Measurements from ENCODE around the gene INCA1.
"Not testable (repeated sequence)": the region's sequence is repeated elsewhere in the genome, so short reads cannot be mapped to it uniquely, and the experiment has no call there.

The INCA1 gene

GRCh38 chr17:5031365-5032082 lies 34.2 kb upstream of the INCA1 start:
- no peak overlapping the region for H3K9ac ChIP-seq (ENCODE audit: low read depth, low read length)

GRCh38 chr17:5030168-5030567 lies 32.8 kb upstream of the INCA1 start:
- not testable (repeated sequence) for H3K27ac ChIP-seq (ENCODE audit: low read depth, low read length); H3K4me3 ChIP-seq (ENCODE audit: low read depth, low read length); H3K27me3 ChIP-seq (ENCODE audit: control insufficient read depth, insufficient read depth, low read length); H3K36me3 ChIP-seq (ENCODE audit: control insufficient read depth, insufficient read depth, low read length); H3K9ac ChIP-seq (ENCODE audit: low read depth, low read length); H3K9me3 ChIP-seq (ENCODE audit: control insufficient read depth, insufficient read depth, low read length); H3K4me1 ChIP-seq (ENCODE audit: control insufficient read depth, insufficient read depth, low read length)

More at GRCh38 chr17:5031365-5032082, 34.2 kb upstream of the INCA1 start:
- Histone ChIP-seq H3K4me3 (ENCODE audit: low read depth, low read length) (peak overlapping the region; percentile 60), H3K27ac (ENCODE audit: low read depth, low read length) (no peak overlapping the region), H3K4me1 (ENCODE audit: control insufficient read depth, insufficient read depth, low read length) (no peaks in the 10 kb centered on the region), H3K9me3 (ENCODE audit: control insufficient read depth, insufficient read depth, low read length) (no peaks in the 10 kb centered on the region), H3K36me3 (ENCODE audit: control insufficient read depth, insufficient read depth, low read length) (no peaks in the 10 kb centered on the region), H3K27me3 (ENCODE audit: control insufficient read depth, insufficient read depth, low read length) (no peaks in the 10 kb centered on the region)

GRCh38 chr17:5027916-5028315 lies 30.6 kb upstream of the INCA1 start:
- no peak overlapping the region for H3K4me3 ChIP-seq (ENCODE audit: low read depth, low read length)
- H3K4me1 ChIP-seq (ENCODE audit: control insufficient read depth, insufficient read depth, low read length) = no peaks in the 10 kb centered on the region
- no peak overlapping the region for H3K27ac ChIP-seq (ENCODE audit: low read depth, low read length)
- H3K27me3 ChIP-seq (ENCODE audit: control insufficient read depth, insufficient read depth, low read length) = no peaks in the 10 kb centered on the region
- no peaks in the 10 kb centered on the region for H3K9me3 ChIP-seq (ENCODE audit: control insufficient read depth, insufficient read depth, low read length)
- H3K9ac ChIP-seq (ENCODE audit: low read depth, low read length) = no peak overlapping the region
- H3K36me3 ChIP-seq (ENCODE audit: control insufficient read depth, insufficient read depth, low read length) = peaks cover 11% of the 10 kb centered on the region

GRCh38 chr17:5027299-5027698 lies 30.0 kb upstream of the INCA1 start:
- Histone ChIP-seq H3K4me1 (ENCODE audit: control insufficient read depth, insufficient read depth, low read length) (no peaks in the 10 kb centered on the region), H3K4me3 (ENCODE audit: low read depth, low read length) (no peak overlapping the region), H3K27ac (ENCODE audit: low read depth, low read length) (no peak overlapping the region), H3K9ac (ENCODE audit: low read depth, low read length) (no peak overlapping the region), H3K27me3 (ENCODE audit: control insufficient read depth, insufficient read depth, low read length) (no peaks in the 10 kb centered on the region), H3K9me3 (ENCODE audit: control insufficient read depth, insufficient read depth, low read length) (no peaks in the 10 kb centered on the region), H3K36me3 (ENCODE audit: control insufficient read depth, insufficient read depth, low read length) (peaks cover 17% of the 10 kb centered on the region)

- Histone ChIP-seq H3K27ac (ENCODE audit: low read depth, low read length) (no peak overlapping the region), H3K4me1 (ENCODE audit: control insufficient read depth, insufficient read depth, low read length) (no peaks in the 10 kb centered on the region), H3K36me3 (ENCODE audit: control insufficient read depth, insufficient read depth, low read length) (peaks cover 43% of the 10 kb centered on the region), H3K9ac (ENCODE audit: low read depth, low read length) (no peak overlapping the region), H3K9me3 (ENCODE audit: control insufficient read depth, insufficient read depth, low read length) (no peaks in the 10 kb centered on the region), H3K27me3 (ENCODE audit: control insufficient read depth, insufficient read depth, low read length) (no peaks in the 10 kb centered on the region), H3K4me3 (ENCODE audit: low read depth, low read length) (no peak overlapping the region)
These were observed 27.3 kb upstream of the INCA1 start for GRCh38 chr17:5024604-5025003.

GRCh38 chr17:5023588-5024147 lies 26.3 kb upstream of the INCA1 start:
- H3K27ac ChIP-seq (ENCODE audit: low read depth, low read length) = no peak overlapping the region
- H3K27me3 ChIP-seq (ENCODE audit: control insufficient read depth, insufficient read depth, low read length) = no peaks in the 10 kb centered on the region
- no peaks in the 10 kb centered on the region for H3K9me3 ChIP-seq (ENCODE audit: control insufficient read depth, insufficient read depth, low read length)
- peaks cover 52% of the 10 kb centered on the region for H3K36me3 ChIP-seq (ENCODE audit: control insufficient read depth, insufficient read depth, low read length)
- no peak overlapping the region for H3K4me3 ChIP-seq (ENCODE audit: low read depth, low read length)
- no peak overlapping the region for H3K9ac ChIP-seq (ENCODE audit: low read depth, low read length)
- H3K4me1 ChIP-seq (ENCODE audit: control insufficient read depth, insufficient read depth, low read length) = no peaks in the 10 kb centered on the region

GRCh38 chr17:5022171-5022711 lies 24.9 kb upstream of the INCA1 start:
- Histone ChIP-seq H3K27ac (ENCODE audit: low read depth, low read length) (no peak overlapping the region), H3K4me1 (ENCODE audit: control insufficient read depth, insufficient read depth, low read length) (no peaks in the 10 kb centered on the region), H3K27me3 (ENCODE audit: control insufficient read depth, insufficient read depth, low read length) (no peaks in the 10 kb centered on the region), H3K9ac (ENCODE audit: low read depth, low read length) (no peak overlapping the region), H3K36me3 (ENCODE audit: control insufficient read depth, insufficient read depth, low read length) (peaks cover 63% of the 10 kb centered on the region), H3K9me3 (ENCODE audit: control insufficient read depth, insufficient read depth, low read length) (no peaks in the 10 kb centered on the region), H3K4me3 (ENCODE audit: low read depth, low read length) (no peak overlapping the region)

- H3K27me3 ChIP-seq (ENCODE audit: control insufficient read depth, insufficient read depth, low read length) = no peaks in the 10 kb centered on the region
- no peak overlapping the region for H3K4me3 ChIP-seq (ENCODE audit: low read depth, low read length)
- H3K4me1 ChIP-seq (ENCODE audit: control insufficient read depth, insufficient read depth, low read length) = no peaks in the 10 kb centered on the region
- H3K9ac ChIP-seq (ENCODE audit: low read depth, low read length) = no peak overlapping the region
- H3K36me3 ChIP-seq (ENCODE audit: control insufficient read depth, insufficient read depth, low read length) = peaks cover 72% of the 10 kb centered on the region
- H3K9me3 ChIP-seq (ENCODE audit: control insufficient read depth, insufficient read depth, low read length) = no peaks in the 10 kb centered on the region
- H3K27ac ChIP-seq (ENCODE audit: low read depth, low read length) = no peak overlapping the region
These were observed 23.2 kb upstream of the INCA1 start for GRCh38 chr17:5020502-5021023.

- no peaks in the 10 kb centered on the region for H3K27me3 ChIP-seq (ENCODE audit: control insufficient read depth, insufficient read depth, low read length)
- H3K36me3 ChIP-seq (ENCODE audit: control insufficient read depth, insufficient read depth, low read length) = peaks cover 79% of the 10 kb centered on the region
- H3K27ac ChIP-seq (ENCODE audit: low read depth, low read length) = no peak overlapping the region
- no peaks in the 10 kb centered on the region for H3K9me3 ChIP-seq (ENCODE audit: control insufficient read depth, insufficient read depth, low read length)
- no peaks in the 10 kb centered on the region for H3K4me1 ChIP-seq (ENCODE audit: control insufficient read depth, insufficient read depth, low read length)
- no peak overlapping the region for H3K9ac ChIP-seq (ENCODE audit: low read depth, low read length)
- H3K4me3 ChIP-seq (ENCODE audit: low read depth, low read length) = no peak overlapping the region
These were observed 22.2 kb upstream of the INCA1 start for GRCh38 chr17:5019475-5019956.

GRCh38 chr17:5014357-5014756 lies 17.0 kb upstream of the INCA1 start:
- H3K9me3 ChIP-seq (ENCODE audit: control insufficient read depth, insufficient read depth, low read length) = no peaks in the 10 kb centered on the region
- H3K27ac ChIP-seq (ENCODE audit: low read depth, low read length) = no peak overlapping the region
- H3K27me3 ChIP-seq (ENCODE audit: control insufficient read depth, insufficient read depth, low read length) = no peaks in the 10 kb centered on the region
- H3K36me3 ChIP-seq (ENCODE audit: control insufficient read depth, insufficient read depth, low read length) = peaks cover 74% of the 10 kb centered on the region
- no peak overlapping the region for H3K9ac ChIP-seq (ENCODE audit: low read depth, low read length)
- no peak overlapping the region for H3K4me3 ChIP-seq (ENCODE audit: low read depth, low read length)
- H3K4me1 ChIP-seq (ENCODE audit: control insufficient read depth, insufficient read depth, low read length) = no peaks in the 10 kb centered on the region

GRCh38 chr17:5011928-5012327 lies 14.6 kb upstream of the INCA1 start:
- Histone ChIP-seq H3K27me3 (ENCODE audit: control insufficient read depth, insufficient read depth, low read length) (no peaks in the 10 kb centered on the region), H3K9me3 (ENCODE audit: control insufficient read depth, insufficient read depth, low read length) (no peaks in the 10 kb centered on the region), H3K4me1 (ENCODE audit: control insufficient read depth, insufficient read depth, low read length) (no peaks in the 10 kb centered on the region), H3K36me3 (ENCODE audit: control insufficient read depth, insufficient read depth, low read length) (peaks cover 79% of the 10 kb centered on the region), H3K4me3 (ENCODE audit: low read depth, low read length) (no peak overlapping the region), H3K27ac (ENCODE audit: low read depth, low read length) (no peak overlapping the region), H3K9ac (ENCODE audit: low read depth, low read length) (no peak overlapping the region)

Measured in HUES48 (cell line).